ENCODE results near the gene CERS6. TPM values are rescaled to one million over a fixed set of nuclear protein-coding genes. Genes with fewer than 3 reads are reported as not detected.
A peak's percentile ranks its signal among the peaks of the same experiment; 100 is the strongest.

The CERS6 gene
- total RNA-seq, 1 experiment from 2014 or later: 17.3 TPM

DNA sequence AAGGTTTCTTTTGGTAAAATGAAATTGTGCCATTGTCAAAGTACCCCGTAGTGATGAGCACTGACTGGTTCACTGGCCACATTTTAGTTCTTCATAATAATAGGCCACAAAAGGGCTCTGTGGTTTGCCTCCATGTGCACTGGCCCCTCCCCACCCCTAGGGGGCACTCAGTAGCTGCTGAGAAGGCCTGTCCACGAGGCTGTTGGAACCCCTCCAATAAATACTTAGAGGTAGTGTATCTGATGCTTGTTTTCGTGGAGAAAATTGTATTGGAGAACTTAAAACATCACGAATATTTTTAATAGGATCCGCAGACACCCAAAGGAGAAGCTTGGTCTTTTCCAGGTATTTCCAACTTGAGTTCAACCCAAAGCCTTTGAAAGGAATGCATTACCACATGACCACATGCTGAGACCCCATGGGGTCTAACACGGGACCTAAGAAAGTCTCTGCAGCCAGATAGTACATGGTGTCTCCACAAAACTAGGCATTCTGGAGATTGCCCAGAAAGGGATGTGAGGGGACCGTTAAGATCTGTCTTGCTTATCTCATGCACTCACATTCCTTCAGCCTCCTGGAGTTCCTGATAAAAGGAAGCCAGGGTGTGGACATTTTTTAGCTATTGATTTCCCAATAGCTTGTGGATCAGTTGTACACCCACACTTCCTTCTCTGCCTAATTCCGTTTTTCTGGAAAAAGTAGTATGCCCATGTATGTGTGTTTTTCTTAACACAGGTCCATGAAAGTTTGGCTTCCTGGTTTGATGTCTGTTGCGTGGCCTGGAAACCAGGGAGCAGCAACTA, 317.8 kb downstream of the CERS6 start (continued):
- TF ChIP-seq, protein P1, sequence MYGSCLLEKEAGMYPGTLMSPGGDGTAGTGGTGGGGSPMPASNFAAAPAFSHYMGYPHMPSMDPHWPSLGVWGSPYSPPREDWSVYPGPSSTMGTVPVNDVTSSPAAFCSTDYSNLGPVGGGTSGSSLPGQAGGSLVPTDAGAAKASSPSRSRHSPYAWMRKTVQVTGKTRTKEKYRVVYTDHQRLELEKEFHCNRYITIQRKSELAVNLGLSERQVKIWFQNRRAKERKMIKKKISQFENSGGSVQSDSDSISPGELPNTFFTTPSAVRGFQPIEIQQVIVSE (CRISPR knock-in tag; IDR thresholded peaks at IDR 0.05; ENCODE audit: borderline replicate concordance): no peak
- TF ChIP-seq NR2C2 (CRISPR knock-in tag; IDR thresholded peaks at IDR 0.05) (no peak), IRF2 (CRISPR knock-in tag; IDR thresholded peaks at IDR 0.05; ENCODE audit: borderline replicate concordance, low read depth) (no peak), FOXK1 (CRISPR knock-in tag; IDR thresholded peaks at IDR 0.05) (no peak)
- TF ChIP-seq, protein P2, sequence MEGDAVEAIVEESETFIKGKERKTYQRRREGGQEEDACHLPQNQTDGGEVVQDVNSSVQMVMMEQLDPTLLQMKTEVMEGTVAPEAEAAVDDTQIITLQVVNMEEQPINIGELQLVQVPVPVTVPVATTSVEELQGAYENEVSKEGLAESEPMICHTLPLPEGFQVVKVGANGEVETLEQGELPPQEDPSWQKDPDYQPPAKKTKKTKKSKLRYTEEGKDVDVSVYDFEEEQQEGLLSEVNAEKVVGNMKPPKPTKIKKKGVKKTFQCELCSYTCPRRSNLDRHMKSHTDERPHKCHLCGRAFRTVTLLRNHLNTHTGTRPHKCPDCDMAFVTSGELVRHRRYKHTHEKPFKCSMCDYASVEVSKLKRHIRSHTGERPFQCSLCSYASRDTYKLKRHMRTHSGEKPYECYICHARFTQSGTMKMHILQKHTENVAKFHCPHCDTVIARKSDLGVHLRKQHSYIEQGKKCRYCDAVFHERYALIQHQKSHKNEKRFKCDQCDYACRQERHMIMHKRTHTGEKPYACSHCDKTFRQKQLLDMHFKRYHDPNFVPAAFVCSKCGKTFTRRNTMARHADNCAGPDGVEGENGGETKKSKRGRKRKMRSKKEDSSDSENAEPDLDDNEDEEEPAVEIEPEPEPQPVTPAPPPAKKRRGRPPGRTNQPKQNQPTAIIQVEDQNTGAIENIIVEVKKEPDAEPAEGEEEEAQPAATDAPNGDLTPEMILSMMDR (IDR thresholded peaks at IDR 0.05): peak; percentile 91

DNA sequence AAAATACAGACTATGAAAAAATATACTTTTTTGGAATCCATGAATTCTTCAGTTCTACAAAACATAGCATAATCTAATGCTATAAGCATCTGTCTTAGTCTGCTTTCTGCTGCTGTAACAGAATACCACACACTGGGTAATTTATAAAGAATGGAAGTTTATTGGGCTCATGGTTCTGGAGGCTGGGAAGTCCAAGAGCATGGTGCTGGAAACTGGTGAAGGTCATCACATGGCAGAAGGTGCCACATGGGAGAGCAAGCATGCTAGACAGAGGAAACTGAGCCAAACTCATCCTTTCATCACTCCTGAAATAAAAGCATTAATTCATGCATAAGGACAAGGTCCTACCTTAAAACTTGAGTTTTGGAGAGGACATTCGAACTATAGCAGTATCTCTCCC, 319.8 kb downstream of the CERS6 start:
- Mint-ChIP-seq H3K27ac (no peak overlapping the region), H3K4me1 (peaks cover 23% of the 10 kb centered on the region), H3K27me3 (ENCODE audit: low read depth) (no peaks in the 10 kb centered on the region), H3K36me3 (peaks cover 11% of the 10 kb centered on the region), H3K4me3 (no peak overlapping the region), H3K9me3 (peaks cover 20% of the 10 kb centered on the region)
- CTCF ChIA-PET: no interaction called here
- DNase-seq (ENCODE audit: low spot score) (no peak), ATAC-seq (no peak)
- TF ChIP-seq CREM (CRISPR knock-in tag; IDR thresholded peaks at IDR 0.05) (no peak), ELF4 (CRISPR knock-in tag; IDR thresholded peaks at IDR 0.05; ENCODE audit: low read depth) (no peak), NFE2L1 (CRISPR knock-in tag; IDR thresholded peaks at IDR 0.05) (no peak), FOXK1 (CRISPR knock-in tag; IDR thresholded peaks at IDR 0.05) (no peak), SOX15 (CRISPR knock-in tag; IDR thresholded peaks at IDR 0.05) (no peak)
- TF ChIP-seq, protein P3, sequence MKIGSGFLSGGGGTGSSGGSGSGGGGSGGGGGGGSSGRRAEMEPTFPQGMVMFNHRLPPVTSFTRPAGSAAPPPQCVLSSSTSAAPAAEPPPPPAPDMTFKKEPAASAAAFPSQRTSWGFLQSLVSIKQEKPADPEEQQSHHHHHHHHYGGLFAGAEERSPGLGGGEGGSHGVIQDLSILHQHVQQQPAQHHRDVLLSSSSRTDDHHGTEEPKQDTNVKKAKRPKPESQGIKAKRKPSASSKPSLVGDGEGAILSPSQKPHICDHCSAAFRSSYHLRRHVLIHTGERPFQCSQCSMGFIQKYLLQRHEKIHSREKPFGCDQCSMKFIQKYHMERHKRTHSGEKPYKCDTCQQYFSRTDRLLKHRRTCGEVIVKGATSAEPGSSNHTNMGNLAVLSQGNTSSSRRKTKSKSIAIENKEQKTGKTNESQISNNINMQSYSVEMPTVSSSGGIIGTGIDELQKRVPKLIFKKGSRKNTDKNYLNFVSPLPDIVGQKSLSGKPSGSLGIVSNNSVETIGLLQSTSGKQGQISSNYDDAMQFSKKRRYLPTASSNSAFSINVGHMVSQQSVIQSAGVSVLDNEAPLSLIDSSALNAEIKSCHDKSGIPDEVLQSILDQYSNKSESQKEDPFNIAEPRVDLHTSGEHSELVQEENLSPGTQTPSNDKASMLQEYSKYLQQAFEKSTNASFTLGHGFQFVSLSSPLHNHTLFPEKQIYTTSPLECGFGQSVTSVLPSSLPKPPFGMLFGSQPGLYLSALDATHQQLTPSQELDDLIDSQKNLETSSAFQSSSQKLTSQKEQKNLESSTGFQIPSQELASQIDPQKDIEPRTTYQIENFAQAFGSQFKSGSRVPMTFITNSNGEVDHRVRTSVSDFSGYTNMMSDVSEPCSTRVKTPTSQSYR (CRISPR knock-in tag; IDR thresholded peaks at IDR 0.05): no peak
- TF ChIP-seq, protein P4, sequence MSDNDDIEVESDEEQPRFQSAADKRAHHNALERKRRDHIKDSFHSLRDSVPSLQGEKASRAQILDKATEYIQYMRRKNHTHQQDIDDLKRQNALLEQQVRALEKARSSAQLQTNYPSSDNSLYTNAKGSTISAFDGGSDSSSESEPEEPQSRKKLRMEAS (CRISPR knock-in tag; IDR thresholded peaks at IDR 0.05): no peak
- TF ChIP-seq, protein P2 (IDR thresholded peaks at IDR 0.05): no peak
- TF ChIP-seq, protein P5, sequence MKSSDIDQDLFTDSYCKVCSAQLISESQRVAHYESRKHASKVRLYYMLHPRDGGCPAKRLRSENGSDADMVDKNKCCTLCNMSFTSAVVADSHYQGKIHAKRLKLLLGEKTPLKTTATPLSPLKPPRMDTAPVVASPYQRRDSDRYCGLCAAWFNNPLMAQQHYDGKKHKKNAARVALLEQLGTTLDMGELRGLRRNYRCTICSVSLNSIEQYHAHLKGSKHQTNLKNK (CRISPR knock-in tag; IDR thresholded peaks at IDR 0.05): no peak
- POLR2A ChIA-PET: no interaction called here

DNA sequence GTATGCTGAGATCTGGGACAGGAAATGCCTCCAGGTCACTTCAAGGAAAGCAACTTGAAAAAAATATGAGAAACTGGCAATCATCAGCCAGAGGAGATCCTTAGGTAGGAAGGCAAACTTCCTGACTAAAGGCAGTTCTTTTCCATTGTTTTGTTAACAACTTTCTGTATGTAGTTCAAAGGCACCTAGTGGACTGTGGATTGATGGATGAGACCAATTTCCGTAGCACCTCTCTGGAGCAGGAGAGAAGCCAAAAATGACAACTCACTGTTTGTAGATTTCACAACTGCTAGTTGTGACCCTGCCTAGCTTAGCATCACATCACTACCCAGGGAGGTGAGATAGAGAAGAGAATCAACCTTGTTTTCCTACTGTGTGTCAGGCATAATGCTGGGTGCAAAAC, 324.6 kb downstream of the CERS6 start:
- DNase-seq (ENCODE audit: low spot score) (no peak), ATAC-seq (no peak)
- Mint-ChIP-seq H3K9me3 (peaks cover 15% of the 10 kb centered on the region), H3K4me1 (peaks cover 42% of the 10 kb centered on the region), H3K36me3 (peaks cover 8% of the 10 kb centered on the region), H3K27ac (no peak overlapping the region), H3K4me3 (no peak overlapping the region), H3K27me3 (ENCODE audit: low read depth) (no peaks in the 10 kb centered on the region)
- ChIA-PET POLR2A (no interaction called here), CTCF (no interaction called here)
- TF ChIP-seq, protein P6, sequence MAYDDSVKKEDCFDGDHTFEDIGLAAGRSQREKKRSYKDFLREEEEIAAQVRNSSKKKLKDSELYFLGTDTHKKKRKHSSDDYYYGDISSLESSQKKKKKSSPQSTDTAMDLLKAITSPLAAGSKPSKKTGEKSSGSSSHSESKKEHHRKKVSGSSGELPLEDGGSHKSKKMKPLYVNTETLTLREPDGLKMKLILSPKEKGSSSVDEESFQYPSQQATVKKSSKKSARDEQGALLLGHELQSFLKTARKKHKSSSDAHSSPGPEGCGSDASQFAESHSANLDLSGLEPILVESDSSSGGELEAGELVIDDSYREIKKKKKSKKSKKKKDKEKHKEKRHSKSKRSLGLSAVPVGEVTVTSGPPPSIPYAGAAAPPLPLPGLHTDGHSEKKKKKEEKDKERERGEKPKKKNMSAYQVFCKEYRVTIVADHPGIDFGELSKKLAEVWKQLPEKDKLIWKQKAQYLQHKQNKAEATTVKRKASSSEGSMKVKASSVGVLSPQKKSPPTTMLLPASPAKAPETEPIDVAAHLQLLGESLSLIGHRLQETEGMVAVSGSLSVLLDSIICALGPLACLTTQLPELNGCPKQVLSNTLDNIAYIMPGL (CRISPR knock-in tag; IDR thresholded peaks at IDR 0.05): no peak
- TF ChIP-seq FOXP1 (CRISPR knock-in tag; IDR thresholded peaks at IDR 0.05; ENCODE audit: borderline replicate concordance): no peak
- TF ChIP-seq, protein P7, sequence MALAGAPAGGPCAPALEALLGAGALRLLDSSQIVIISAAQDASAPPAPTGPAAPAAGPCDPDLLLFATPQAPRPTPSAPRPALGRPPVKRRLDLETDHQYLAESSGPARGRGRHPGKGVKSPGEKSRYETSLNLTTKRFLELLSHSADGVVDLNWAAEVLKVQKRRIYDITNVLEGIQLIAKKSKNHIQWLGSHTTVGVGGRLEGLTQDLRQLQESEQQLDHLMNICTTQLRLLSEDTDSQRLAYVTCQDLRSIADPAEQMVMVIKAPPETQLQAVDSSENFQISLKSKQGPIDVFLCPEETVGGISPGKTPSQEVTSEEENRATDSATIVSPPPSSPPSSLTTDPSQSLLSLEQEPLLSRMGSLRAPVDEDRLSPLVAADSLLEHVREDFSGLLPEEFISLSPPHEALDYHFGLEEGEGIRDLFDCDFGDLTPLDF (CRISPR knock-in tag; IDR thresholded peaks at IDR 0.05): no peak
- no peak for TF ChIP-seq JUN (CRISPR knock-in tag; IDR thresholded peaks at IDR 0.05)
- no peak for TF ChIP-seq TP53 (CRISPR knock-in tag; IDR thresholded peaks at IDR 0.05)
- TF ChIP-seq, protein P8, sequence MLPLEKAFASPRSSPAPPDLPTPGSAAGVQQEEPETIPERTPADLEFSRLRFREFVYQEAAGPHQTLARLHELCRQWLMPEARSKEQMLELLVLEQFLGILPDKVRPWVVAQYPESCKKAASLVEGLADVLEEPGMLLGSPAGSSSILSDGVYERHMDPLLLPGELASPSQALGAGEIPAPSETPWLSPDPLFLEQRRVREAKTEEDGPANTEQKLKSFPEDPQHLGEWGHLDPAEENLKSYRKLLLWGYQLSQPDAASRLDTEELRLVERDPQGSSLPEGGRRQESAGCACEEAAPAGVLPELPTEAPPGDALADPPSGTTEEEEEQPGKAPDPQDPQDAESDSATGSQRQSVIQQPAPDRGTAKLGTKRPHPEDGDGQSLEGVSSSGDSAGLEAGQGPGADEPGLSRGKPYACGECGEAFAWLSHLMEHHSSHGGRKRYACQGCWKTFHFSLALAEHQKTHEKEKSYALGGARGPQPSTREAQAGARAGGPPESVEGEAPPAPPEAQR (CRISPR knock-in tag; IDR thresholded peaks at IDR 0.05): no peak
- no peak for TF ChIP-seq EMX1 (CRISPR knock-in tag; IDR thresholded peaks at IDR 0.05)
- TF ChIP-seq ZNF423 (CRISPR knock-in tag; IDR thresholded peaks at IDR 0.05): no peak

Data from WTC11 (cell line).